ENCODE data around the gene SCNN1G. TPM values are rescaled to one million over a fixed set of nuclear protein-coding genes. Genes with fewer than 3 reads are reported as not detected.

Gene SCNN1G
- total and polyA plus RNA-seq, 2 donors (not counting 1 experiment from before 2014, with no cell fraction given) = not detected

- Histone ChIP-seq H3K27ac (ENCODE audit: insufficient read depth, low read length) (no peak overlapping the region), H3K79me2 (ENCODE audit: control insufficient read depth, insufficient read depth, low read length) (peaks cover 18% of the 10 kb centered on the region), H3K9me3 (ENCODE audit: control insufficient read depth, insufficient read depth, low read depth, low read length) (no peaks in the 10 kb centered on the region), H4K20me1 (ENCODE audit: control insufficient read depth, extremely low read depth, insufficient read depth, low read length) (no peaks in the 10 kb centered on the region), H3K36me3 (ENCODE audit: control insufficient read depth, insufficient read depth, low read length) (no peaks in the 10 kb centered on the region), H3K4me1 (ENCODE audit: control insufficient read depth, extremely low read depth, insufficient read depth, low read length) (peaks cover 3% of the 10 kb centered on the region), H3K4me3 (replicated peaks in 1 of 4; ENCODE audit: control extremely low read depth in 1 of 4, insufficient read depth in 1 of 4, low read depth in 3 of 4, low read length in 4 of 4) (peak overlapping the region; percentile 68 to 87 (median 78)), H3K4me2 (ENCODE audit: extremely low read depth, insufficient read depth, low read length) (peak overlapping the region; percentile 96), H3K9ac (ENCODE audit: insufficient read depth, low read length) (no peak overlapping the region), H2AFZ (ENCODE audit: low read length) (peak overlapping the region; percentile 100), H3K27me3 (ENCODE audit: control insufficient read depth, insufficient read depth, low read length) (no peaks in the 10 kb centered on the region)
- no peak for DNase-seq (ENCODE audit: low read depth in 2 of 2)
- TF ChIP-seq CTCF (conservative IDR thresholded peaks at IDR 0.05 in 1 of 2, IDR thresholded peaks at IDR 0.05 in 1 of 2; ENCODE audit: low read depth in 1 of 2, low read length in 2 of 2) = no peak
- TF ChIP-seq EZH2 (IDR thresholded peaks at IDR 0.05; ENCODE audit: low read length, missing control alignments) = no peak
Observed at GRCh38 chr16:23149993-23150364, 32.6 kb upstream of the SCNN1G start.

- H3K36me3 ChIP-seq (ENCODE audit: control insufficient read depth, insufficient read depth, low read length) = no peaks in the 10 kb centered on the region
- H3K79me2 ChIP-seq (ENCODE audit: control insufficient read depth, insufficient read depth, low read length) = peaks cover 8% of the 10 kb centered on the region
- no peaks in the 10 kb centered on the region for H3K27me3 ChIP-seq (ENCODE audit: control insufficient read depth, insufficient read depth, low read length)
- no peaks in the 10 kb centered on the region for H4K20me1 ChIP-seq (ENCODE audit: control insufficient read depth, extremely low read depth, insufficient read depth, low read length)
- H3K9ac ChIP-seq (ENCODE audit: insufficient read depth, low read length) = no peak overlapping the region
- no peak overlapping the region for H3K4me3 ChIP-seq (replicated peaks in 1 of 4; ENCODE audit: control extremely low read depth in 1 of 4, insufficient read depth in 1 of 4, low read depth in 3 of 4, low read length in 4 of 4)
- DNase-seq (ENCODE audit: low read depth in 2 of 2) = no peak
- peaks cover 3% of the 10 kb centered on the region for H3K4me1 ChIP-seq (ENCODE audit: control insufficient read depth, extremely low read depth, insufficient read depth, low read length)
- no peak overlapping the region for H2AFZ ChIP-seq (ENCODE audit: low read length)
- H3K4me2 ChIP-seq (ENCODE audit: extremely low read depth, insufficient read depth, low read length) = no peak overlapping the region
- no peak for TF ChIP-seq EZH2 (IDR thresholded peaks at IDR 0.05; ENCODE audit: low read length, missing control alignments)
- TF ChIP-seq CTCF (conservative IDR thresholded peaks at IDR 0.05 in 1 of 2, IDR thresholded peaks at IDR 0.05 in 1 of 2; ENCODE audit: low read depth in 1 of 2, low read length in 2 of 2) = no peak
- no peak overlapping the region for H3K27ac ChIP-seq (ENCODE audit: insufficient read depth, low read length)
- no peaks in the 10 kb centered on the region for H3K9me3 ChIP-seq (ENCODE audit: control insufficient read depth, insufficient read depth, low read depth, low read length)
Observed at GRCh38 chr16:23152386-23153178, 30.0 kb upstream of the SCNN1G start.

- Histone ChIP-seq H4K20me1 (ENCODE audit: control insufficient read depth, extremely low read depth, insufficient read depth, low read length) (no peaks in the 10 kb centered on the region), H3K27ac (ENCODE audit: insufficient read depth, low read length) (no peak overlapping the region), H2AFZ (ENCODE audit: low read length) (no peak overlapping the region), H3K4me1 (ENCODE audit: control insufficient read depth, extremely low read depth, insufficient read depth, low read length) (no peaks in the 10 kb centered on the region), H3K27me3 (ENCODE audit: control insufficient read depth, insufficient read depth, low read length) (no peaks in the 10 kb centered on the region), H3K4me3 (replicated peaks in 1 of 4; ENCODE audit: control extremely low read depth in 1 of 4, insufficient read depth in 1 of 4, low read depth in 3 of 4, low read length in 4 of 4) (no peak overlapping the region), H3K9ac (ENCODE audit: insufficient read depth, low read length) (no peak overlapping the region), H3K79me2 (ENCODE audit: control insufficient read depth, insufficient read depth, low read length) (no peaks in the 10 kb centered on the region), H3K4me2 (ENCODE audit: extremely low read depth, insufficient read depth, low read length) (no peak overlapping the region), H3K9me3 (ENCODE audit: control insufficient read depth, insufficient read depth, low read depth, low read length) (no peaks in the 10 kb centered on the region), H3K36me3 (ENCODE audit: control insufficient read depth, insufficient read depth, low read length) (no peaks in the 10 kb centered on the region)
- peak in 1 of 2 donors; percentile 38 for TF ChIP-seq CTCF (conservative IDR thresholded peaks at IDR 0.05 in 1 of 2, IDR thresholded peaks at IDR 0.05 in 1 of 2; ENCODE audit: low read depth in 1 of 2, low read length in 2 of 2)
- TF ChIP-seq EZH2 (IDR thresholded peaks at IDR 0.05; ENCODE audit: low read length, missing control alignments) = no peak
- peak in 1 of 2 donors; percentile 9 for DNase-seq (ENCODE audit: low read depth in 2 of 2)
Observed at GRCh38 chr16:23155445-23156049, 27.0 kb upstream of the SCNN1G start.

Measured in fibroblast of lung (primary cell).